Measurements from ENCODE around the gene ZNF474. TPM values are rescaled to one million over a fixed set of nuclear protein-coding genes. Genes with fewer than 3 reads are reported as not detected.
"Not testable (repeated sequence)": the region's sequence is repeated elsewhere in the genome, so short reads cannot be mapped to it uniquely, and the experiment has no call there.

The ZNF474 gene
- total RNA-seq = not detected in 2 replicates

GRCh38 chr5:122129306-122129705 is at the start of gene ZNF474:
TSS of gene ZNF474 (plus strand) at chr5:122129546. CDS start at chr5:122151991, 22,445 bp downstream.
- Mint-ChIP-seq H3K4me1 (ENCODE audit: low read depth) (no peaks in the 10 kb centered on the region), H3K36me3 (ENCODE audit: low read depth) (no peaks in the 10 kb centered on the region), H3K27ac (no peak within 1 kb of the TSS), H3K4me3 (no peak within 1 kb of the TSS), H3K9me3 (no peaks in the 10 kb centered on the region), H3K27me3 (ENCODE audit: insufficient read depth) (no peaks in the 10 kb centered on the region)
- DNase-seq (ENCODE audit: low spot score) = no peak
- intact Hi-C loops (cut with micrococcal nuclease) = no loop called here

- intact Hi-C loops (cut with micrococcal nuclease) = no loop called here
- no peaks in the 10 kb centered on the region for H3K36me3 Mint-ChIP-seq (ENCODE audit: low read depth)
- H3K4me1 Mint-ChIP-seq (ENCODE audit: low read depth) = peaks cover 8% of the 10 kb centered on the region
- H3K27me3 Mint-ChIP-seq (ENCODE audit: insufficient read depth) = peaks cover 40% of the 10 kb centered on the region
- H3K9me3 Mint-ChIP-seq = no peaks in the 10 kb centered on the region
- no peak for DNase-seq (ENCODE audit: low spot score)
- no peak overlapping the region for H3K4me3 Mint-ChIP-seq
- H3K27ac Mint-ChIP-seq = no peak overlapping the region
These were observed 47.8 kb upstream of the ZNF474 start for GRCh38 chr5:122081541-122081940.

- DNase-seq (ENCODE audit: low spot score) = no peak
- H3K4me1 Mint-ChIP-seq (ENCODE audit: low read depth) = no peaks in the 10 kb centered on the region
- no peaks in the 10 kb centered on the region for H3K36me3 Mint-ChIP-seq (ENCODE audit: low read depth)
- no peaks in the 10 kb centered on the region for H3K9me3 Mint-ChIP-seq
- no peak overlapping the region for H3K4me3 Mint-ChIP-seq
- no peak overlapping the region for H3K27ac Mint-ChIP-seq
- intact Hi-C loops (cut with micrococcal nuclease) = no loop called here
- peaks cover 24% of the 10 kb centered on the region for H3K27me3 Mint-ChIP-seq (ENCODE audit: insufficient read depth)
These were observed 45.8 kb upstream of the ZNF474 start for GRCh38 chr5:122083535-122083934.

GRCh38 chr5:122085041-122085440 is 44.3 kb upstream of the ZNF474 start:
- Mint-ChIP-seq H3K4me1 (ENCODE audit: low read depth) (no peaks in the 10 kb centered on the region), H3K27me3 (ENCODE audit: insufficient read depth) (peaks cover 10% of the 10 kb centered on the region), H3K36me3 (ENCODE audit: low read depth) (no peaks in the 10 kb centered on the region), H3K9me3 (no peaks in the 10 kb centered on the region), H3K4me3 (no peak overlapping the region), H3K27ac (no peak overlapping the region)
- intact Hi-C loops (cut with micrococcal nuclease) = no loop called here
- DNase-seq (ENCODE audit: low spot score) = no peak

GRCh38 chr5:122089096-122090013 is 40.0 kb upstream of the ZNF474 start:
- intact Hi-C loops (cut with micrococcal nuclease) = no loop called here
- Mint-ChIP-seq H3K27me3 (ENCODE audit: insufficient read depth) (peaks cover 4% of the 10 kb centered on the region), H3K4me3 (no peak overlapping the region), H3K9me3 (no peaks in the 10 kb centered on the region), H3K27ac (no peak overlapping the region), H3K36me3 (ENCODE audit: low read depth) (no peaks in the 10 kb centered on the region), H3K4me1 (ENCODE audit: low read depth) (no peaks in the 10 kb centered on the region)
- DNase-seq (ENCODE audit: low spot score) = no peak

GRCh38 chr5:122091936-122092600 is 37.3 kb upstream of the ZNF474 start:
- Mint-ChIP-seq H3K36me3 (ENCODE audit: low read depth) (no peaks in the 10 kb centered on the region), H3K9me3 (no peaks in the 10 kb centered on the region), H3K4me3 (no peak overlapping the region), H3K27ac (no peak overlapping the region), H3K4me1 (ENCODE audit: low read depth) (no peaks in the 10 kb centered on the region), H3K27me3 (ENCODE audit: insufficient read depth) (peaks cover 1% of the 10 kb centered on the region)
- intact Hi-C loops (cut with micrococcal nuclease) = no loop called here
- DNase-seq (ENCODE audit: low spot score) = no peak

GRCh38 chr5:122093415-122094180 is 35.7 kb upstream of the ZNF474 start:
- no peak overlapping the region for H3K27ac Mint-ChIP-seq
- no peaks in the 10 kb centered on the region for H3K36me3 Mint-ChIP-seq (ENCODE audit: low read depth)
- no peak overlapping the region for H3K4me3 Mint-ChIP-seq
- peaks cover 1% of the 10 kb centered on the region for H3K27me3 Mint-ChIP-seq (ENCODE audit: insufficient read depth)
- H3K4me1 Mint-ChIP-seq (ENCODE audit: low read depth) = no peaks in the 10 kb centered on the region
- DNase-seq (ENCODE audit: low spot score) = no peak
- H3K9me3 Mint-ChIP-seq = no peaks in the 10 kb centered on the region
- intact Hi-C loops (cut with micrococcal nuclease) = no loop called here

- DNase-seq (ENCODE audit: low spot score); intact Hi-C loops (cut with micrococcal nuclease); H3K9me3 Mint-ChIP-seq; H3K27me3 Mint-ChIP-seq (ENCODE audit: insufficient read depth); H3K4me3 Mint-ChIP-seq; H3K27ac Mint-ChIP-seq; H3K4me1 Mint-ChIP-seq (ENCODE audit: low read depth); H3K36me3 Mint-ChIP-seq (ENCODE audit: low read depth): not testable (repeated sequence)
These were observed 35.1 kb upstream of the ZNF474 start for GRCh38 chr5:122094251-122094650.

- Mint-ChIP-seq H3K4me3 (no peak overlapping the region), H3K27me3 (ENCODE audit: insufficient read depth) (peaks cover 1% of the 10 kb centered on the region)
- DNase-seq (ENCODE audit: low spot score) = no peak
These were observed 34.2 kb upstream of the ZNF474 start for GRCh38 chr5:122095158-122095557.

GRCh38 chr5:122097391-122097790 is 32.0 kb upstream of the ZNF474 start:
- Mint-ChIP-seq H3K9me3 (no peaks in the 10 kb centered on the region), H3K4me1 (ENCODE audit: low read depth) (no peaks in the 10 kb centered on the region), H3K27ac (no peak overlapping the region), H3K4me3 (no peak overlapping the region), H3K27me3 (ENCODE audit: insufficient read depth) (peaks cover 8% of the 10 kb centered on the region), H3K36me3 (ENCODE audit: low read depth) (no peaks in the 10 kb centered on the region)
- intact Hi-C loops (cut with micrococcal nuclease) = no loop called here
- no peak for DNase-seq (ENCODE audit: low spot score)

More at GRCh38 chr5:122095158-122095557, 34.2 kb upstream of the ZNF474 start:
- intact Hi-C loops (cut with micrococcal nuclease) = no loop called here
- H3K4me1 Mint-ChIP-seq (ENCODE audit: low read depth) = no peaks in the 10 kb centered on the region
- no peaks in the 10 kb centered on the region for H3K9me3 Mint-ChIP-seq
- no peaks in the 10 kb centered on the region for H3K36me3 Mint-ChIP-seq (ENCODE audit: low read depth)
- H3K27ac Mint-ChIP-seq = no peak overlapping the region

GRCh38 chr5:122099060-122099790 is 30.1 kb upstream of the ZNF474 start:
- H3K27ac Mint-ChIP-seq = no peak overlapping the region
- H3K9me3 Mint-ChIP-seq = no peaks in the 10 kb centered on the region
- intact Hi-C loops (cut with micrococcal nuclease) = no loop called here
- no peaks in the 10 kb centered on the region for H3K4me1 Mint-ChIP-seq (ENCODE audit: low read depth)
- no peak overlapping the region for H3K4me3 Mint-ChIP-seq
- H3K36me3 Mint-ChIP-seq (ENCODE audit: low read depth) = no peaks in the 10 kb centered on the region
- DNase-seq (ENCODE audit: low spot score) = no peak
- H3K27me3 Mint-ChIP-seq (ENCODE audit: insufficient read depth) = peaks cover 6% of the 10 kb centered on the region

GRCh38 chr5:122101636-122102285 is 27.6 kb upstream of the ZNF474 start:
- intact Hi-C loops (cut with micrococcal nuclease) = loop anchor here (1.0 kb wide), 1 partner anchor 134 kb away; no protein-coding TSS in a partner anchor
- Mint-ChIP-seq H3K4me1 (ENCODE audit: low read depth) (no peaks in the 10 kb centered on the region), H3K27me3 (ENCODE audit: insufficient read depth) (peaks cover 11% of the 10 kb centered on the region), H3K36me3 (ENCODE audit: low read depth) (no peaks in the 10 kb centered on the region), H3K4me3 (no peak overlapping the region), H3K27ac (no peak overlapping the region), H3K9me3 (no peaks in the 10 kb centered on the region)
- DNase-seq (ENCODE audit: low spot score) = no peak

All from activated T-helper 1 cell treated with anti-CD3 and anti-CD28 coated beads, Interleukin-12 subunit alpha, Interleukin-12 subunit beta, Interleukin-2, Interleukin-4 antibody, amounts not matched to agents 30 ng/mL and 10 ng/mL and 1 ng/mL, durations not matched to agents 14 hours and 24 hours and 36 hours (primary cell).